NCI-H1048 (cell line): ENCODE measurements around the gene KLRC3.
"Not testable (repeated sequence)": the region's sequence is repeated elsewhere in the genome, so short reads cannot be mapped to it uniquely, and the experiment has no call there.

Experiments
- DNase-seq: peaks from one replicate; lab custom pipeline; 2025; lab: John Stamatoyannopoulos, UW

Gene KLRC3

DNA sequence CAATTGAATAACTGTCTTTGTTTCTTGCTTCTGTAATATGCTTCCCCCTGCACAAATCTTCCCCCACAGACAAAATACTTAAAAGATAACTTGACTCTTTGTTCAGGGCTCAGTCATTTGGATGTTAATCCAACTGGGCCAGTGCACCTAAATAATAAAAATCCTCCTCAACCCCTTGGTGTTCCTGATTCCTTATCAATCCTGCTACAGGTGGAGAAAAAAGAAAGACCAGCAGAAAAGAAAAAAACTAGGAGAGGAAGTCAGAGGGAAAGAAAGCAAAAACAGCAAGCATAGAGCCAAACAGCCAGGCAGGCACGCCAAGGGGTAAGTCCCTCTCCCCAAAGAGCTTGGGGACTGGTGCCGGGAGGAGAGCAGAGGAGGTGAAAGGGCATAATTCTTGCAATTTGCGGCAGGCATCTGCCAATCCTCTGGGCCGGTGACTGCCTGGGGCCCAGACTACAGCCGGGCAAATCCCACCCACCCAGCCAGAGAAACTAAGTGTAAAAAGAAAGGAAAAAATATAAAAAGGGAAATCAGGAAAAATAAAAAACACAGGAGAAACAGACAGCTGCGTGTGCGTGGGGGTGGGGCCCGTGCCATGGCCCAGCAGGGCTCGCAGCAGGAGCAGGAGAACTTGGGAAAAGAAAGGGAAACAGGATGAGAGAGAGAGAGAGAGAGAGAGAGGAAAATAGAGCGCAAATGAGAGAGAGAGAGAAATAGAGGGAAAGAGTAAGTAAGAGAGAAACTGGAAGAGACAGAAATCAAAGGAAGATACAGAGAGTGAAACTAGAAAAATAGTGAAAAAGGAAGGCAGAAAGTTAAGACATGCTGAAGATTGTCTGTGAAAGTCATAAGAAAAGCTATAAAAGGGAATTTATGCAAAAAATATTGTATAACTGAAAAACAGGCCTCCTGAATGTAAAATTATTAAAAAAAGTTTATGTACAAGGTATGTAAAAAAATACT, 51.9 kb downstream of the KLRC3 start:
- DNase-seq, result no peak

GRCh38 chr12:10367714-10368113, 52.7 kb downstream of the KLRC3 start:
- DNase-seq, result not testable (repeated sequence)

- DNase-seq, result no peak
Measured at GRCh38 chr12:10366875-10367274, 53.5 kb downstream of the KLRC3 start.

GRCh38 chr12:10365696-10366405, 54.5 kb downstream of the KLRC3 start:
- DNase-seq, result no peak

DNA sequence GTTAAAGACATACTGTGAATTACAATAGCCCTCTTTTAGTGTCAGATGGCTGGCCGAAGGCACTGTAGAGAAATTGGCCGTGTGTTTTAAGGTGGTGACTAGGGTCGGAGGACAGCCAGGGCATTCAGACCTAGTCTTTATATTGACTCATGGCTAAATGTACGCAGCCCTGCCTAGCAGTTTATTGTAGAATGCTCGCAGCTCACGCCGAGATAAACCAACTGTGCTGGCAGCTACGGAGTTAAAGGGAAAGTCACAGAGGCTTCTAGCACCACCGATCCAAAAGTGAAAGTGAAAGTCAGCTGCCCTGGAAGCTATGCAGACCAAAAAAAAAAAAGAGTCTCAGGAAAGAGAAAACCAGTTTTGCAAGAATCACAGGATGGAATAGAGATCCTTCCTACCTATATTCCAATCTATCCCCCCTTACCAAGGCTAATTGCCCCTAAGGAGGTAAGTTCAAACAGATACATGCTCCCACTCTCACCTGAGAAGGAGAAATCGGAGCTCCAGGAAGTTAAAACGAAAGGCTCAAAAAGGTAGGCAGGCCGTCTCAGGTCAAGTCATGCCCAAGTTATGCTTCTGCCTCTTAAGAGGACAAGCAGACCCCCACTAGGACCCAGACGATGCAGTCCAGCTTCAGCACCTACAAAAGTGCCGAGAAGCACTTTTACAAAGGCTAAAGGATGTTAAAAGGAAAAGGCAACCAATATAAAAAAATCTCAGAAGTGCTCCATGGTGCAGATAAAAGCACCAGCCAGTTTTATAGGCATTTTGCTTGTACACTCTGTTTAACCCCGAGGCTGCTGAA, 55.4 kb downstream of the KLRC3 start:
- DNase-seq, result peak; percentile 86

- DNase-seq, result no peak
Measured at GRCh38 chr12:10363914-10364814, 56.2 kb downstream of the KLRC3 start.

GRCh38 chr12:10363658-10363913, 56.8 kb downstream of the KLRC3 start:
- DNase-seq, result no peak

DNA sequence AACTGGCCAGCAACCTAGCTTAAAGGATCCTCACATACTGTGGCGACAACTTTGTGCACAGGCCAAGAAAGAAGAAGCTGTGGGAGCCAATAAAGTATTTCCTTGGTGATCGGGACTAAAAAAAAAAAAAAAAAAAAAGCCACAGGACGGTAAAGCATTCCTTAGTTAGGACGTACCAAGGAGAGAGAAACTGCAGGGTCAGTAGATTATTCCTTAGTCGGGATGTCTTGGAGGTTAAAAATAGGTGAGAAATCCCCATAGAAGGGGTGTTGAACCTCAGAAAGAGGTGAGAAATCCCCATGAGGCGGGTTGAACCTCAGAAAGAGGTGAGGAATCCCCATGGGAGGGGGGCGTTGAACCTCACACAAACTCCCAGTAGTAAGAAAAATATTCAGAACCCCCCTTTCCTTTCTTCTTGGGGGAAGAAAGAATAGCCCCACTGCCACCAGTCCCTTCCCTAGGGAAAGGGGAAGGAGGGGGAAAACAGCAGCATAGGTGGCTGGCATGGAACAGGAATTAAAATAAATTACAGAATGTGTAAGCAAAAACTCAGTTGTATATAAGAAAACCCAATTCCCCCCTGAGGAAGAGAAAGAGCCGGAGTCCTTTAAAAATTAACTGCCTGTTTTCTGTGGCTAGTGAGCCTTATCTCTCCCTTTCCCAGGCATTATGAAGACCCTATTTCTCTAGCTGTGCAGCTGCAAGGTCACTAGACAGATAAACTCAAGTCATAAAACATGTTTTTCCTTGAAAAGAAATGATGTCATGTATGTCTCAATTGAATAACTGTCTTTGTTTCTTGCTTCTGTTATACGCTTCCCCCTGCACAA, 57.4 kb downstream of the KLRC3 start:
- no peak for DNase-seq

GRCh38 chr12:10362325-10362724, 58.1 kb downstream of the KLRC3 start:
- DNase-seq, result no peak
